ENCODE data around the gene OR2G6.
"Not testable (repeated sequence)": the region's sequence is repeated elsewhere in the genome, so short reads cannot be mapped to it uniquely, and the experiment has no call there.

OR2G6 gene

DNA sequence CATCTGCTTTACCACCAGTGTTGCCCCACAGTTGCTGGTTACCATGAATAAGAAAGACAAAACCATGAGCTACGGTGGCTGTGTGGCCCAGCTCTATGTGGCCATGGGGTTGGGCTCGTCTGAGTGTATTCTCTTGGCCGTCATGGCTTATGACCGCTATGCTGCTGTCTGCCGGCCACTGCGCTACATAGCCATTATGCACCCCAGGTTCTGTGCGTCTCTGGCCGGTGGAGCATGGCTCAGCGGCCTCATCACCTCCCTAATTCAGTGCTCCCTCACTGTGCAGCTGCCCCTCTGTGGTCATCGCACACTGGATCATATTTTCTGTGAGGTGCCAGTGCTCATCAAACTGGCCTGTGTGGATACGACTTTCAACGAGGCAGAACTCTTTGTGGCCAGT is 14.0 kb downstream of the OR2G6 start:
- H3K27ac ChIP-seq (ENCODE audit: low read depth, low read length): no peak overlapping the region
- no peak overlapping the region for H3K18ac ChIP-seq (ENCODE audit: low read length)
- H3K4me2 ChIP-seq (ENCODE audit: low read length): no peak overlapping the region
- no peaks in the 10 kb centered on the region for H3K4me1 ChIP-seq (ENCODE audit: control insufficient read depth, low read depth, low read length)
- H3K27me3 ChIP-seq (ENCODE audit: insufficient read depth, low read length, poor library complexity): no peaks in the 10 kb centered on the region
- H4K8ac ChIP-seq (ENCODE audit: low read depth, low read length): no peak overlapping the region
- no peaks in the 10 kb centered on the region for H3K79me1 ChIP-seq (ENCODE audit: low read length)
- H3K56ac ChIP-seq (ENCODE audit: low read length): no peak overlapping the region
- no peak overlapping the region for H3K4me3 ChIP-seq (ENCODE audit: low read length)
- H3K23ac ChIP-seq (ENCODE audit: low read length): no peak overlapping the region
- H4K5ac ChIP-seq (ENCODE audit: low read length): no peak overlapping the region
- no peaks in the 10 kb centered on the region for H3K79me2 ChIP-seq (ENCODE audit: control insufficient read depth, insufficient read depth, low read length)
- no peak overlapping the region for H3K4ac ChIP-seq (ENCODE audit: low read depth, low read length)
- no peak for DNase-seq
- no peak overlapping the region for H3K9ac ChIP-seq (ENCODE audit: low read length)
- no peak overlapping the region for H2BK120ac ChIP-seq (ENCODE audit: low read depth, low read length)
- H2AK5ac ChIP-seq (ENCODE audit: low read length): no peak overlapping the region
- no peak overlapping the region for H2BK15ac ChIP-seq (replicated peaks; ENCODE audit: low read depth)
- no CpG with 5 or more reads among the region's 12 CpGs for WGBS (ENCODE audit: extremely low coverage, insufficient coverage, low lambda C conversion rate)
- no peak overlapping the region for H2BK5ac ChIP-seq (ENCODE audit: low read length)
- no peaks in the 10 kb centered on the region for H3K36me3 ChIP-seq (ENCODE audit: control insufficient read depth, insufficient read depth, low read length)

DNA sequence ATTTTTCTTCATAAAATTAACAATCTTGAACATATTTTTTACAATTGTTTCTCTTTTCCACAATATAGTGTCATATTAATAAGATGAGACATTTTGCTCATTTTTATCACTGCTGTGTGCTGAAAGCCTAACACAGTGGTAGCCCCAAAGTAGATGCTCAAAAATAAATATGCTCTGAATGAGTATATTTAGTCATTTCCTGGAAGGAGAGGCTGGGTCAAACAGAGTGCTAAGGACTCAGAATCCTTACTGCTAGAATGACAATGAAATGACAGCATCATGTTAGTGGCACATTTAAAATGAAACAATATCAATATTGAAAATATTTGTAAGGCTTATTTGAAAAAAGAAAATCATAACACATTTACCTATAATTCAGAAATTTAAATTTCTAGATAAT is 29.6 kb downstream of the OR2G6 start:
- not testable (repeated sequence) for H4K8ac ChIP-seq (ENCODE audit: low read depth, low read length); H3K27ac ChIP-seq (ENCODE audit: low read depth, low read length); H3K4me3 ChIP-seq (ENCODE audit: low read length); H2AK5ac ChIP-seq (ENCODE audit: low read length); H3K4me1 ChIP-seq (ENCODE audit: control insufficient read depth, low read depth, low read length); H2BK15ac ChIP-seq (replicated peaks; ENCODE audit: low read depth); H4K5ac ChIP-seq (ENCODE audit: low read length); H3K9ac ChIP-seq (ENCODE audit: low read length); H3K18ac ChIP-seq (ENCODE audit: low read length); H3K79me1 ChIP-seq (ENCODE audit: low read length); H3K56ac ChIP-seq (ENCODE audit: low read length); H3K36me3 ChIP-seq (ENCODE audit: control insufficient read depth, insufficient read depth, low read length); H3K4ac ChIP-seq (ENCODE audit: low read depth, low read length); H3K79me2 ChIP-seq (ENCODE audit: control insufficient read depth, insufficient read depth, low read length); H3K4me2 ChIP-seq (ENCODE audit: low read length); H3K27me3 ChIP-seq (ENCODE audit: insufficient read depth, low read length, poor library complexity); DNase-seq; H2BK120ac ChIP-seq (ENCODE audit: low read depth, low read length); H2BK5ac ChIP-seq (ENCODE audit: low read length); H3K23ac ChIP-seq (ENCODE audit: low read length)

GRCh38 chr1:248547383-248547782 is 39.5 kb downstream of the OR2G6 start:
- WGBS (ENCODE audit: extremely low coverage, insufficient coverage, low lambda C conversion rate): no CpG with 5 or more reads among the region's 2 CpGs
- H3K4me1 ChIP-seq (ENCODE audit: control insufficient read depth, low read depth, low read length); H3K18ac ChIP-seq (ENCODE audit: low read length); H3K56ac ChIP-seq (ENCODE audit: low read length); H3K9ac ChIP-seq (ENCODE audit: low read length); DNase-seq; H2AK5ac ChIP-seq (ENCODE audit: low read length); H4K8ac ChIP-seq (ENCODE audit: low read depth, low read length); H2BK15ac ChIP-seq (replicated peaks; ENCODE audit: low read depth); H3K27ac ChIP-seq (ENCODE audit: low read depth, low read length); H3K27me3 ChIP-seq (ENCODE audit: insufficient read depth, low read length, poor library complexity); H2BK5ac ChIP-seq (ENCODE audit: low read length); H3K4ac ChIP-seq (ENCODE audit: low read depth, low read length); H3K4me3 ChIP-seq (ENCODE audit: low read length); H3K4me2 ChIP-seq (ENCODE audit: low read length); H4K5ac ChIP-seq (ENCODE audit: low read length); H3K23ac ChIP-seq (ENCODE audit: low read length); H3K79me2 ChIP-seq (ENCODE audit: control insufficient read depth, insufficient read depth, low read length); H2BK120ac ChIP-seq (ENCODE audit: low read depth, low read length); H3K36me3 ChIP-seq (ENCODE audit: control insufficient read depth, insufficient read depth, low read length); H3K79me1 ChIP-seq (ENCODE audit: low read length): not testable (repeated sequence)

DNA sequence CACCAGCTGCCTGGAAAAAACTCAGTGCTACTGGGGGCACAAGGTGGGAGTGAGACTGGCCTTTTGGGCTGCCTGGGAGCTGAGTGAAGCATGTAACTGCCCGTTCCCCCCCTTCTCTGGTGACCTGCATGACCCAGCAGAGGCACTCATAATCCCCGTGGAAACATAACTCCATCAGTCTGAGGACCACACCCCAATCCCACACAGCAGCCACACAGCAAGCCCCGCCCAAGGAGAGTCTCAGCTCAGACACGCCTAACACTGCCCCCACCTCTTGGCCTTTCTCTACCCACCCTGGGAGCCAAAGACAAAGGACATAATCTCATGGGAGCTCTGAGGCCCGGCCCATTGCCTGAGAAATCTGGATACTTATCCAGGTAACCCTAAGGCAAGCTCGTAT is 43.2 kb downstream of the OR2G6 start:
- not testable (repeated sequence) for DNase-seq; H2BK120ac ChIP-seq (ENCODE audit: low read depth, low read length); H2BK15ac ChIP-seq (replicated peaks; ENCODE audit: low read depth); H3K56ac ChIP-seq (ENCODE audit: low read length); H2AK5ac ChIP-seq (ENCODE audit: low read length); H3K4ac ChIP-seq (ENCODE audit: low read depth, low read length); H3K4me2 ChIP-seq (ENCODE audit: low read length); H3K79me1 ChIP-seq (ENCODE audit: low read length); H3K9ac ChIP-seq (ENCODE audit: low read length); H3K36me3 ChIP-seq (ENCODE audit: control insufficient read depth, insufficient read depth, low read length); H3K27me3 ChIP-seq (ENCODE audit: insufficient read depth, low read length, poor library complexity); H3K4me3 ChIP-seq (ENCODE audit: low read length); H4K8ac ChIP-seq (ENCODE audit: low read depth, low read length); H3K23ac ChIP-seq (ENCODE audit: low read length); H3K27ac ChIP-seq (ENCODE audit: low read depth, low read length); H4K5ac ChIP-seq (ENCODE audit: low read length); H3K4me1 ChIP-seq (ENCODE audit: control insufficient read depth, low read depth, low read length); H3K79me2 ChIP-seq (ENCODE audit: control insufficient read depth, insufficient read depth, low read length); H3K18ac ChIP-seq (ENCODE audit: low read length); H2BK5ac ChIP-seq (ENCODE audit: low read length)
- no CpG with 5 or more reads among the region's 6 CpGs for WGBS (ENCODE audit: extremely low coverage, insufficient coverage, low lambda C conversion rate)

GRCh38 chr1:248562672-248563071 is 54.8 kb downstream of the OR2G6 start, which contains the start of gene OR2T29:
TSS of gene OR2T29 (minus strand) at chr1:248562772. CDS start at chr1:248559491, 3,281 bp downstream.
- H4K8ac ChIP-seq (ENCODE audit: low read depth, low read length); H3K23ac ChIP-seq (ENCODE audit: low read length); H2BK15ac ChIP-seq (replicated peaks; ENCODE audit: low read depth); H3K4ac ChIP-seq (ENCODE audit: low read depth, low read length); H2AK5ac ChIP-seq (ENCODE audit: low read length); H3K79me1 ChIP-seq (ENCODE audit: low read length); H3K4me1 ChIP-seq (ENCODE audit: control insufficient read depth, low read depth, low read length); H3K79me2 ChIP-seq (ENCODE audit: control insufficient read depth, insufficient read depth, low read length); H3K4me3 ChIP-seq (ENCODE audit: low read length); H2BK5ac ChIP-seq (ENCODE audit: low read length); H3K36me3 ChIP-seq (ENCODE audit: control insufficient read depth, insufficient read depth, low read length); H3K56ac ChIP-seq (ENCODE audit: low read length); H3K4me2 ChIP-seq (ENCODE audit: low read length); H3K9ac ChIP-seq (ENCODE audit: low read length); H3K27ac ChIP-seq (ENCODE audit: low read depth, low read length); H3K27me3 ChIP-seq (ENCODE audit: insufficient read depth, low read length, poor library complexity); DNase-seq; H3K18ac ChIP-seq (ENCODE audit: low read length); H2BK120ac ChIP-seq (ENCODE audit: low read depth, low read length); H4K5ac ChIP-seq (ENCODE audit: low read length): not testable (repeated sequence)
- WGBS (ENCODE audit: extremely low coverage, insufficient coverage, low lambda C conversion rate): no CpG with 5 or more reads among the region's 3 CpGs

DNA sequence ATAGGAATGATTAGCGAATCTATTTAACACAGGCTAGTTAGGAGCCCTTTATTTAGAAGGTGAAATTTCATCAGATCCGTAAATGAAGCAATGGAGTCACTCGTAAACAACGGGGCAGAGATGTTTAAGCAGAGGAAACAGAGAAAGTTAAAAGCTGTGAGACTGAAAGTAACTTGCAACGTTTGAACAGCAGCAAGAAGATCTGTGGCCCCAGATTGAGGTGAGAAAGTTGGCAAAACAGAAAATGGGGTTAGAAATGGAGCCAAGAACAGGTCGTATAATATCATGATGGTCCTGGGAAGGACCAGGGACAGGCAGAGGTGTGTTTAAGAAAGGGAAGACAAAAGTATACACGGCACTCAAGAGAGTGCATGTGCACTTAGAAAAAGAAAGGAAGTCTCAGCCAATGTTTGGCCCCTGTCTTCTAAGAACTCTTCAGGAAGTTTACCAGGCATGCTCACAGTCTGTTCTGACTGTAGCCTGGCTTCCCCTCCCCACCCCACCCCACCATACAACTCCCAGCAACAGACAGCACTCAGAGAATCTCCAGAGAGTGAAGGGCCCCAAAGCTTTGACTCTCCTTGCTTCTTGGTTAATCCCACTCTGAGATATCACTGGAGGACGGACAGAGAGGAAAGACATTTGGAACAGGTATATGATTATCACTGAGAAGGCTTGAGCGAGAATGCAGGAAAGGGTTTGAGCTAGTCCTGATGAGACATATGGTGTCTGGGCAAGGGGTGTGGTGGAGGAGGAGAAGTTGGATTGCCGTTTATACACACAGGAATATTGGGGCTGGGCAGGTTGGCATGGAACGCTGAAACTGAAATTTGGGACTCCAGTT is 57.9 kb downstream of the OR2G6 start:
- no CpG with 5 or more reads among the region's 11 CpGs for WGBS (ENCODE audit: extremely low coverage, insufficient coverage, low lambda C conversion rate)

More for the DNA sequence above, 57.9 kb downstream of the OR2G6 start:
- H2BK120ac ChIP-seq (ENCODE audit: low read depth, low read length); H3K23ac ChIP-seq (ENCODE audit: low read length); H3K4me1 ChIP-seq (ENCODE audit: control insufficient read depth, low read depth, low read length); H3K36me3 ChIP-seq (ENCODE audit: control insufficient read depth, insufficient read depth, low read length); H3K4me3 ChIP-seq (ENCODE audit: low read length); H3K79me2 ChIP-seq (ENCODE audit: control insufficient read depth, insufficient read depth, low read length); H4K5ac ChIP-seq (ENCODE audit: low read length); H2AK5ac ChIP-seq (ENCODE audit: low read length); H3K9ac ChIP-seq (ENCODE audit: low read length); H3K27me3 ChIP-seq (ENCODE audit: insufficient read depth, low read length, poor library complexity); H3K27ac ChIP-seq (ENCODE audit: low read depth, low read length); H3K56ac ChIP-seq (ENCODE audit: low read length); H4K8ac ChIP-seq (ENCODE audit: low read depth, low read length); H2BK5ac ChIP-seq (ENCODE audit: low read length); H2BK15ac ChIP-seq (replicated peaks; ENCODE audit: low read depth); H3K79me1 ChIP-seq (ENCODE audit: low read length); DNase-seq; H3K4ac ChIP-seq (ENCODE audit: low read depth, low read length); H3K18ac ChIP-seq (ENCODE audit: low read length); H3K4me2 ChIP-seq (ENCODE audit: low read length): not testable (repeated sequence)

All from mesendoderm (in vitro differentiated cells).